GM20000 (cell line): Measurements from ENCODE around the gene RAB21.
A peak's percentile ranks its signal among the peaks of the same experiment; 100 is the strongest.
"Not testable (repeated sequence)": the region's sequence is repeated elsewhere in the genome, so short reads cannot be mapped to it uniquely, and the experiment has no call there.

ENCODE experiments used
- DNase-seq: peaks from one replicate; pipeline ENCODE4 v3.0.0; 2012; ENCODE audit warnings: low spot score
- CTCF ChIP-seq: IDR thresholded peaks from 2 replicates; pipeline ENCODE4 v1.5.1; 2012; ENCODE audit warnings: mild to moderate bottlenecking, control low read depth; ENCODE audit errors: extremely low read depth, missing control alignments

Gene RAB21

GRCh38 chr12:71755146-71755892 lies 656 bp downstream of the RAB21 start:
- no peak for TF ChIP-seq CTCF
- peak; percentile 79 for DNase-seq

DNA sequence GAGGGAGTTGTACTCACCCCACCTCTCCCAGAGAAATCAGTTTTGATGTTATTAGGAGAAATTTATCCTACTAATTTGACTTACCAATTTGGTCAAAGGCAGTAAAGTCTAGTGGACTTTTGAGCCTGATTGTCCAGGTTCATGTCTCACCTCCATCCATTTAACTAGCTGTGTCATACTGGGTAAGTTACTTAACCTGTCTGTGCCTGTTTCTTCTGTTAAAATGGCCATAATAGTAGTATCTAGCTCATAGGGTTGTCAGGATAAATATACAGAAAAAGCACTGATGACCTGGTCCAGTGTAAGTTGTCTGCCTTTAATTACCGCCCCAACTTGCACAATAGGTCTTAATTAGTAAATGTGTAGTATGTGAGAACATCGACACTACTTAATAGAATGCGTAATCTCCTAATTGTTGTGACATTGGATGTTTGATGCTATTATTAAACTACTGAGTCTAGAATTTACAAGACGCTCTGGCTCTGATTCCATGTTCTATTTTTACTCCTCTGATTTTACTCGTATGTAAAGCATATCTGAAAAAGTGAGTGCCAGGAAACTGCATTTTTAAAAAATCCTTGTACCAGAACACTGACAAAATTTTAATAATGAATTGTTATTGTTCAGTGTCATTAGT lies 1.5 kb downstream of the RAB21 start:
- no peak for TF ChIP-seq CTCF
- no peak for DNase-seq

DNA sequence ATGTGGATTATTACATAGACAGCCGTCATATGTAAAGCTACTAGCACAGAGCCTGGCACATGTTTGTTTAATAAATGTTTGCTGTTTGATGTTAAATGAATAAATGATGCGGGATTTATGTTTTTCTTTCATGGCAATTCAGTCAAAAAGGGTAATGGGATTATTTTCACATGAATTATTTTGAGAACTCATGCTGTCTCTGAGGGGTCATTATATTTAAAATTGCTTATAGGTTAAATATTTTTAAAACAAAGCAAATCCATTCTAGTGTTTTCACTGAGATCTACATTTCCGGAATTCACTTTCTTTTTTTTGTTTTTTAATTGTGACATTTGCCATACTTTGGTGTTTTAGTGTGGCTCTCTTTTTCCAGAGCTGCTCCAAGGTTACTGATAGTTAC lies 5.3 kb downstream of the RAB21 start:
- no peak for TF ChIP-seq CTCF
- no peak for DNase-seq

- DNase-seq, result no peak
- TF ChIP-seq CTCF, result no peak
Measured at GRCh38 chr12:71760471-71760870, 5.8 kb downstream of the RAB21 start.

GRCh38 chr12:71761354-71761753 lies 6.7 kb downstream of the RAB21 start:
- not testable (repeated sequence) for DNase-seq

DNA sequence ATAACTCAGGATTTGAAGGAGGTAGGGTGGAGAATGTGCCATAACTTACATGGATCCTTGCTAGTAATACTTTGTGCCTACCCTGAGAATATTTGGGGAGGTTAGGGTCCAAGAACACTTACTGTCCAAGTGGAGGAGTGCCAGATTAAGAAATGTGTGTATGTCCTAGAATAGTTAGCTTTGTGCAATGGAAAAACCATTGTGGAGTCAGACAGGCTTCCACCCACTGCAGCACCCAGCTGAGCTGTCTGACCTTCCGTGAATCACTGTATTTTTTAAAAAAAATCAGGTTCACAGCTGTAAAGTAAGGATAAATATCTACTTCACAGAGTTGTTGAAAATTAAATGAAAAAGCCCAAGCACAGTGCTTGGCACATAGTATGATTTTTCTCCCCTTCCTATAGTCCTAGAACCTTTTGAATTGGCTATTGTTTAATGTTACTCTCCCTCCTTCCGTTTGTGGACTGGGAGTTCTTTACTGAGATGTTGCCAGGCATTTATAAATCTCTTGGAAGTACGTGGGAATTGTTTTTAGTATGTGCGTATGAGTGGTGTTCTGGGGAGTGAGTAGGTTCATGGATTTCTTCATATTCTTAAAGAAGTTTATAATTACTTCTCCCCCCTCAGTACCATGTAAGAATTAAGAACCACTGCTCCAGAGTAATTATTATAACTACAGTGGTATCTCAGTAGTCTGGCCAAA lies 9.2 kb downstream of the RAB21 start:
- TF ChIP-seq CTCF, result no peak
- no peak for DNase-seq

DNA sequence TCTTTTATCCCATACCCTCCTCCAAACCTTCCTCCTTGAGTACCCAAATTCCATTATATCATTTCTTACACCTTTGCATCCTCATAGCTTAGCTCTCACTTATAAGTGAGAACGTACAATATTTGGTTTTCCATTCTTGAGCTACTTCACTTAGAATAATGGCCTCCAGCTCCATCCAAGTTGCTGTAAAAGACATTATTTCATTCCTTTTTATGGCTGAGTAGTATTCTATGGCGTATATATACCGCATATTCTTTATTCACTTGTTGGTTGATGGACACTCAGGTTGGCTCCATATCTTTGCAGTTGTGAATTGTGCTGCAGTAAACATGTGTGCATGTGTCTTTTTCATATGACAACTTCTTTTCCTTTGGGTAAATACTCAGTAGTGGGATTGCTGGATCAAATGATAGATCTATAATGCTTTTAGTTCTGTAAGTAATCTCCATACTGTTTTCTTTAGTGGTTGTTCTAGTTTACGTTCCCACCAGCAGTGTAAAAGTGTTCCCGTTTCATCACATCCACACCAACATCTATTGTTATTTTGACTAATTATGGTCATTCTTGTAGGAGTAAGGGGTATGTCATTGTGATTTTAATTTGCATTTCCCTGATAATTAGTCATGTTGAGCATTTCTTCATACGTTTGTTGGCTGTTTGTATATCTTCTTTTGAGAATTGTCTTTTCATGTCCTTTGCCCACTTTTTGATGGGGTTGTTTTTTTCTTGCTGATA lies 10.1 kb downstream of the RAB21 start:
- TF ChIP-seq CTCF, result no peak
- DNase-seq, result no peak
